Middle frontal gyrus (tissue), 1 donor: ENCODE measurements around the gene NRCAM.

Experiments
- DNase-seq: peaks from one replicate; pipeline ENCODE4 v3.0.0-alpha.2; 2015; ENCODE audit warnings: low spot score; ENCODE audit errors: extremely low spot score

The NRCAM gene

DNA sequence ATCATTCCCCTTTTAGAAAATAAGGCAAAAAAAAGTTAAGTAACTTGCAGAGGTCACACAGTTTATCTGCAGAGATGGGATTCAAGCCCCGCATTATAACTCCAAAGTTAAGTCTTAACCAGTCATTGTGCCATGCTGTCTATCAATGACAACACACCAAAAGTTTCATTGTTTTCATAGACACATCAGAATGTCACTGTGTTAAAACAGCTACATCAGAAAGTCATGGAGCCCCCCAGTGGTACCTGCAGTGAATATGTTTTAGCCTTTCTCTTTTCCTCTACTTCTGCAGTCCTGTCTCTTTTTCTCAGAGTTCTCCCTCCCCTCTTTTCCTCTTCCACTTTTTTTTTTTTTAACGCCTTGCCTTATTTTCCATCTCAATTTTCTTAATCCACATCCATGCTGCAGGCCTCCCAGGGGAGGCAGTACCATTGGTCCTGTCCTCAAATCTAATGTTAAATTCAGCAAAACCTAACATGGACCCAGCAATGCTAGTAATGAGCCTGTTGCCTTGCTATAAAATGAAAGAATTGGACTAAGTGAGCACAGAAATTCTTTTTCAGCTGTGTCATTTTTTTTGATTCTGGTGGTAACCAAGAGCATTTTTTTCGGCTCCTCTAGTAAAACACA lies 3.8 kb upstream of the NRCAM start:
- no peak for DNase-seq

DNA sequence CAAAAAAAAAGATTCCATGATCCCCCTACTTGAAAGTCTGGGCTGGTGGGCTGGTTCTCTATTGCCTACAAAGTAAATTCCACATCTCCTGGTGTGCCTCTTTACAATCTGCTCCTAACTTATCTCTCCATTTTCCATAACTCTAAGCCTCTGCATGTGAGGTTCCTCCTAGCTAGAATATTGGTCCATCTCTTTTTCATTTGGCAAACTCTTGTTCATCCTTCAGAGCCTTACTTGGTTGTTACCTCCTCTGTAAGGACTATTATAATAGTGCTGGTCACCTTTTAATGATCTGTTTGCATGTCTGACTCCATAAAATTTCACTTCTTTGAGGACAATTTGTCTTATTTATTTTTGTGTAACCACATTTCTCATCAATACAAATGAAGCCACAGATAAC lies 1.6 kb upstream of the NRCAM start:
- DNase-seq, result no peak

DNA sequence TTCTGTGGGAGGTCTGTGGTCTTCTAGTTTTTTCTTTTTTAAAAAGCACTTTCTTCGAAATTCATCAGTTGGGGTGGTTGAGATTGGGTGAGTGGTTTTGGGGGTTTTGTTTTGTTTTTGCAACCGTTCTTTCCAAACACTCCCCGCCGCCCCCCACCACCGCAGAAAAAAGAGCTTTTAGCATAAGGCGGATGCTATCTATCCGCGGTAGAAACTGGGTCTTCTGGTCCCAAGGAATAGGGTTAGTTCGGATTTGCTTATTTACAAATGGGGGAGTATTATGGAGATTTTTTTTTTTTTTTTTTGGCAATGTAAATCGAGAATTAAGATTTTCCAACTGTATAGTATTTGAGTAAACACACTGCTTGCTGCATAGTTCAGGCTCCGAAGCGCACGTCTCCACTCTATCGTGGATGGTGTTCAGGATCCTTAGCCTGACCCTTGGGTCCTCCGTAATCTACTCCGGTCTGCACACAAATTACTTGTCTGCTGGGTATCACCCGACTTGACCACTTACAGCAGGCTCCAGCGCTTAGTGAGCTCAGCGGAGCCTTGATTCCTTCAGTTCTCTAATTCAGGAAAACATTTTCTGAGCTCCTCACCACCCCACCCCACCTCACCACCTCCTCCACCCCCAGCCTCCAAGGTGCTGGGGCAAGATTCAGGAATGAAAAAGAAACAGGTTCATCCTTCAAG lies 757 bp upstream of the NRCAM start:
- DNase-seq, result no peak

DNA sequence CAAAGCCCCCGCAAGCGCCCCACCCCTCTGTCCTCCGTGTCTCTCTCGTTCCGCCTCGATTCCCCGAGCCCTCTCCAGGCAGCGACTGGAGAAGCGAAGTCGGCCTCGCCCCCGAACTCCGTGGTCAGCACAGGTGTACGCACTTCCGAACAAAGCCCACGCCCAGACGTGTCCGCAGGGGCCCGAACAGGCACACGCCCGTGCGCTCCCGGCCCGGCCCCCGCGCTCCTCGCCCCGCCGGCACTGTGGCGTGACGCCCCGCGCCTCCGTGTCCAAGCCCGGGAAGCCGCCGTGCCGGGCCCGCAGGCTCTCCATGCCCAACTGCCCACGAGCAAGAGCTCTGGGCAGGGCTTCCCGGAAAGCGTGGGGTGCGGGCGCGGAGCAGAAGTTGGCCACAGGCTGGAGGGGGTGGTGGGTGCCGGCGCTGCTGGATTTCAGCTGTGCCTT lies 662 bp downstream of the NRCAM start:
- no peak for DNase-seq

DNA sequence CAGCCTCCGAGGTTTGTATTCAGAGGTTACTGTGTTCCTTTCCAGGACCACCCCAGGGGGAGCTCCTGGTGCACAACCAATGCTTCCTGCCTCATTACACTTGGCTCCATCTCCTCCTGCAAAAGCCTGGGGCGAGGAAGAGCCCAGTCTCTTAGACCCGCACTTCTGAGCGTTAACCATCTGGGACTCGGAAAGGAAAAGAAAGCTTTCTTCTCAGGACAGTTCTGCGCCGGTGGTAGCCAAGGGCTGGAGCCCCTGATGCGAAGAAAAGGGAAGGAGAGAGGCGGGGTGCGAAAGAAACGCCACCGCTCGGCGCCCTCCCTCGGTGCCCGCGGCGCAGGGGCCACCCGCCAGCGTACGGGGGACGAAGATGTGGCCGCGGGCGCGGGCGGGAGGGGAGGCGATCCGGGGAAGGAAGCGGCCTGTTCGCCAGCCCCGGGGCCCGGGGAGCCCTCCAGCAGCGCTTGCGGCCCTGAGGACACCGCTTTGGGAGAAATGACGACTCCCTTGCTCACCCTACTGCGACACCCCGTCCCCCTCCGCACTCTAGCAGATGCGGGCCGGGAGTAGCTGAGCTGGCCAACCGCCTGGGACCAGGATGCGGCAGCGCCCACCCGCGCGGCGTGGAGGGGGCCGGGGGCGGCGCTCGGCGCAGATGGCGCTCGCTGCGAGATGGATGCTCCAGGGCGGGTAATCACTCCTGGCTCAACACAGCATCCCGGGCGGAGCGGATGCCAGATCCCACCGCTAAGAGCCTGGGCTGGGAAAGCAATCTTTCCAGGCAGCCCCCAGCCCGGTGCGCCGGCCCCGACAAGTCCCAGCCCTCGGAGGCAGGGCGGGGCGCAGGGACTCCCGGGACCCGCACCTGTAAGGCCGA lies 1.3 kb downstream of the NRCAM start:
- DNase-seq, result peak; percentile 28

DNA sequence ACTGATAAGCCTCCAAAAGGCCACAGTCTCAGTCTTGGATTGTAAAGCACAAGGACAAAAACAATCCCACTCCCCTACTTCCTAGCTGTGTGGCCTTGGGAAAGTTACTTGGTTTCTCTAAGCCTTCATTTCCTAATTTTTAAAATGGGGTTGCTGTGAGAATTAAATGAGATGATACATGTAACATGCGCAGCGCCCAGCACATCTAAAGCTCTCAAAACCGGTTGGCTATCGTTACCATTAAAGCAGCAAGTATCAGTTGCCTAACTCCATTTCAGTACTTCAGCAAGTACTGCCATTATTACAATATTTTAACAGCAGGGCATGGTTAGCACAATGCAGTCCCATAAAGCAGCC lies 1.9 kb downstream of the NRCAM start:
- DNase-seq, result no peak

DNA sequence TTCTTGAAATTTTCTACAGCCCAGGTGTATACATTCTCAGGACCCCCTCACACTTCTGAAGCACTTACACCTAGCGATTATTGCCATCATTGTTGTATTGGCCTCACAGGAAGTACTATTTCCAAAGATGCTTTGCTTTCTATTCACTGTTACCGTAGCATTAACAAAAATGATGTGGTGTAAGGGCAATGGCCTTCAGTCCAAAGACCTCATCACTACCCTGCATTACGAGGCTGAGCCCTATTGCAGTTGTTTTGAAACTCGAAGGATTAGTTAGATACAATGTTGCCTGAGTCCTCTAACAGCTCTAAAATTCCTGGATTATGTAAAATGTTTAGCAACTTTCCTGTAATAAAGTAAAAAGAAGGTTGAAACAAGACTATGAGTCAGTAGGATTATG lies 2.9 kb downstream of the NRCAM start:
- DNase-seq, result no peak

DNA sequence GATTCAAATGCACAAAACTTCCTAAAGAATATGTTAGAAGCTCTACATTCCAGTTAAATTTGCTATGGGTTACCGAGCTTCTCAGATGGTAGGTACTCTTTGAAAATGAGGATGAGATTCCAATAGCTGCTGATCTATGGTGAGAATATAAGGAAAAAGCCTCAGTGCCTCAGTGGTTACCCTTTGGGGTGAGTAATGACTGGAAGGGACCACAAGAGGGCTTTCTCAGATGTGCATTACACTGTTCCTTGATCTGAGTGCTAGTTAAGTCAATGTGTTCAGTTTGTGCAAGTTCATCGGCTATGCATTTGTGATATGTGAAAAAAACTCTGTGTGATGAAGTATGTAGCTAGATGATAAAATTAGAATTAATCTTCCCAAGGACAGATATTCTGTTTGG lies 3.5 kb downstream of the NRCAM start:
- no peak for DNase-seq

DNA sequence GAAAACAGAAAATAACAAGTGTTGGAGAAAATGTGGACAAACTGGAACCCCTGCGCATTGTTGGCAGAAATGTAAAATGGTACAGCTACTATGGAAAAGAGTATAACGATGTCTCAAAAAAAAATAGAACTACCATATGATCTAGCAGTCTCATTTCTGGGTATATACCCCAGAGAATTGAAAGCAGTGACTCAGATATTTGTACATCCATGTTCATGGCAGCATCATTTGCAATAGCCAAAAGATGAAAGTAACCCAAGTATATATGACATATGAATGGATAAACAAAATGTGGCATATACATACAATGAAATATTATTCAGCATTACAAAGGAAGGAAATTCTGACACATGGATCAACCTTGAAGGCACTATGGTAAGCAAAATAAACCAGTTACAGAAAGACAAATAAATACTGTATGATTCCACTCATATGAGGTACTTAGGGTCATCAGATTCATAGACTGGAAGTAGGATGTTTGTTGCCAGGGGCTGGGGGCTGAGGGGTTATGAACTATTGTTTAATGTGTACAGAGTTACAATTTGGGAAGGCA lies 4.9 kb downstream of the NRCAM start:
- no peak for DNase-seq

DNA sequence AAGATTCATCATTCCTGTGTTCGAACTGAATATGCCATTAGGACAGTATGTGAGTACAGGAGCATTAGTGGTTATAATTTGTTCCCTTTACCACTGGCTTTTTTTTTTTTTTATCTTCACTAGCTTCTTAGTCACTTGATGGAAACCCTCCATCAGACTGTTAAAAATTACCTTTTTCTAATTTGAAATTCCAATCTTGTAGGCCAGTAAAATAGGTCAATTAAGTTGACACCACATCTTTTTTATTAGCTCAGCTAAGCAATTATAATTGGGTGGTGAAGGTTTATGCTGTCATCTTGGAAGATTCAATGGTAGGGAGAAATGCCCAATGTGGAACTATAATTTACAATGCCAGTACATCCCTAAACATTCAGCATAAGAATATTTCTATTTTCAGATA lies 6.1 kb downstream of the NRCAM start:
- DNase-seq, result no peak

DNA sequence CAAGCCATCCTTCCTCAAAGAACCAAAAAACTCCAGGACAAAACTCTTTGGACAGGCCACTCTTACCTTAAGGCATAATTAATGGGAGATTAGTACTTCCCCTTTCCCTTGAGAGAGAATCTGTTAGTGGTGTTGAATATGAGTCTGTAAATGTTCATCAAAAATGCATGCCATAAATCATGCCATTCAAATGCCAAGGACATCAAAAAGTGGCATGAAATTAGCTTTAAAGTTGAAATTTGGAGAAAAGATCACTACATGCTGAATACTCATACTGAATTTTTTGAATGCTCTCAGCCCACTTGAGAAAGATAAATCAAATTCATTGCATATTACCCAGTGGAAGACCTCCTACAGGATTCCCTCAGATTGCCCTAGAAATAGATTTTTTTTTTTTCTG lies 6.7 kb downstream of the NRCAM start:
- no peak for DNase-seq

DNA sequence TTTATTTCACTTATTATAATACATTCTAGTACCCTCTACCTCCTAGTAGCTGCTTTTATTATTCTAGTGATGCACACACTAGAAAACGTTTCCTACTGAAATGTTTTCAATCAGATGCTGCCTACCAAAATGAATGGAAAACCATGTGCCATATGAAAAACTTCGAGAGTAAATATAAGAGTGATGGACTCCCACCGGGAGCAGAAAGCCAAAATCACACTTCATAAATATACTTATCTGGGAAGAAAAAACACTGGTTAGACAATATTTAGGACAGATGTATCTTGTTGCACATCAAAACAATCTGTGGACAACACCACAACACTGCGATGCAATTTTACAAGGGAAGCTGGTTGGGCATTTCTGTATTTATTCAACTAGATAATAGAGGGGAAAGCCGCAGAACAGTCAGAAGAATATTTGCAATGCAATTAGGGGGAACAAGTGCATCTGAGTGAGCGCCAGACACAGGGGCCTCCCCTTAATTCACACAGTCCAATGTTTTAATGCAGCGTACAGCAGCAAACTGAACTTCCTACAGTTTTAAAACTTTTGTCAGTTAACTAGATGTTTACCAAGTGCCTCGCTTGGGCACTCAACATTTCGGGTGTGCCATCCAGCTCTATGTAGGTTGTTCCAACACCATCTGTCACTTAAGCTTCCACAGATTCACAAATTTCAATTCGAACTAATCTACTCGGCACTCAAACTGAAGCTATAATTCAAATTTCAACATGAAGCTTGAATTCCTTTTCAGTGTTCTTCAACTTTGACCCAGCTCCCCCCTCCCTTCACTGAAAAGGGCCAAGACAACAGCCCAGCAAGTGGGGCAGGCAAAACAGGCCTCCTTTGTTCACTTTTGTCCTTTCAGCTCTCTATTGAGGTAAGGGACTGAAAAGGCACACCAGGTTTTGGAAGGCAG lies 7.4 kb downstream of the NRCAM start:
- no peak for DNase-seq

DNA sequence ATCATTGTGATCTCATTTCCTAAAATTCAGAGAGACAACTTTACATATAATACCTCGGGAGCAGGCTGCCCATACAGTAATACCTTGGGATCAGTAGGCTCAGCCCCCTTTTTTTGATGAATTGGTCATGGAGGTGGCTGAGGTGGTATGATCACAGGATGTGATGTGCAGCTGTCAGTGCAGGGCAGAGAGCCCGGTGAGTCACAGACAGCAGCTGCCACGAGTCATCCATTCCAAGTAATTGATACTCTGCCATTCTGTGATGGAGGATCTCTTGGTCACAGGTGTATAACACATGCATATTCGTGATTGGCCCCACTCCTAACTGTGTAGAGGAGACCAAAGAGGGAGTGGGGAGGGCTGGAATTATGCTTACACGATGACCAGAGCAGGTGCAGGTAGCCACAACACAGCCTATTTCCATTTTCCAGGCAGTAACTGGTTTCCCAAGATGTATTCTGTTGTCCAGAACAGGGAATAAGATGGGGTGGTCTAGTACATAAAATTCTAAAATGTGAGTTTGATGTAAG lies 14.1 kb downstream of the NRCAM start:
- DNase-seq, result no peak

DNA sequence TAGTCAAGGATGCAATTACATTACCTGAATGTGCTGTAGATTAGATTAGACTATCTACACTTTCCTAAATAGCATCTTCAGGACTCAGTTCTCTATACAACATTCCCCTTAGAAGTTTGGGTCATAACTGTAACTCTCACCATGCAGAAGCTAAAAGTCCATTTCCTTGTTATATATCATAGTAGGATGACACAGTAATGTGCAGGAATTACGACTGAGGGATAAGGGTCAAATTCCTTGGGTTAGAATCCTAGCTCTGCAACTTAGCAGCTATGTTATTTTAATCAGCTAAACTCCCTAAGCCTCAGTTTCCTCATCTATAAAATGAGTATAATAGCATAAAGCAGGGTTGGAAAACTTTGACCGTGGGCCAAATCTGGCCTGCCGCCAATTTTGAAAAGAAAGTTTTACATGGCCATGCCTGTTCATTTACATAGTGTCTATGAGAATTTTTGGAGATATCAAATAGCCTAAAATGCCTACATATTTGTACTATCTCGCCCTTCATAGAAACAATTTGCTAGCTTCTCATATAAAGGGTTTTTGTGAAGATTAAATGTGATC lies 14.8 kb downstream of the NRCAM start:
- no peak for DNase-seq

DNA sequence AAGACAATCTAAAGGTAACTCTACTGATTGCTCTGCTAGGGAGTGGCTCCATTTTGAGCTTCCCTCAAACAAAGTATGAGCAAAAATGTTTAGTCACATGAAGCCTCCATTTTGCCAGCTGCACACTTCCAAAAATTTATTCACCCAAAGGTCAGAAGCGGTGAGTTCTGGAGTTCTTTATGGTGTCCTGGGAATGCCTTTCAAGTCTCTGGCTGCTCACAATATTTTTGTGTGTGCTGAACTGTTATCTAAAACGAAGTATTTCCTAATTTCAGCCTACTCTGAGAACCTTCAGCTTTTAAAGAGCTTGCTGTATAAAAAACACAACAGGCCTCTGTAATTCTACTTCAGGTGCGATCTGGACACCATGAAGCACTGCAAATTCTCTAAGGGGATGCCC lies 15.6 kb downstream of the NRCAM start:
- no peak for DNase-seq

DNA sequence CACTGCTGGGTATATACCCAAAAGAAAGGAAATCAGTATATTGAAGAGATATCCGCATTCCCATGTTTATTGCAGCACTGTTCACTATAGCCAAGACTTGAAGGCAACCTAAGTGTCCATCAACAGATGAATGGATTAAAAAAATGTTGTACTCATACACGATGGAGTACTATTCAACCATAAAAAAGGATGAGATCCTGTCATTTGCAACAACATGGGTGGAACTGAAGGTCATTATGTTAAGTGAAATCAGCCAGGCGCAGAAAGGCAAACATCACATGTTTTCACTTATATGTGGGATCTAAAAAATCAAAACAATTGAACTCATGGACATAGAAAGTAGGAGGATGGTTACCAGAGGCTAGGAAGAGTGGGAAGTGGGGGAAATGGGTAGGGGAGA lies 19.3 kb downstream of the NRCAM start:
- no peak for DNase-seq

DNA sequence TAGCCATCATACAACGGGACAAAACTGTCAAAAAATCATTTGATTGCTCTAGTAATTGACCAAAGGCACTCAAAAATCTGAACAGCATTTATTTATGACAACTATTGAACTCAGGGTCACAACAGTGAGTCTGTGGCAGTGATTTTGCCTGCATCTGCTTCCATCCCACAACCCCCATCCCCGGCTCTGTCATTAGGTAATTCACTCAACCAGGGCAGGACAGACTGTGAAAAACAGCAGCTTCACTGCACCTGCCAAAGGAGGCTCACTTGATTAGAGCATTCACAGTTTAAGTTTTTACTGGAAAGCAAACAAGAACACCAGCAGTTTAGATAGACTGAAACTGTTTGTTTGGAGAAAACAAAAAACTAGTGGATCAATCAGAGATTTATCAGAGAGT lies 22.2 kb downstream of the NRCAM start:
- no peak for DNase-seq

DNA sequence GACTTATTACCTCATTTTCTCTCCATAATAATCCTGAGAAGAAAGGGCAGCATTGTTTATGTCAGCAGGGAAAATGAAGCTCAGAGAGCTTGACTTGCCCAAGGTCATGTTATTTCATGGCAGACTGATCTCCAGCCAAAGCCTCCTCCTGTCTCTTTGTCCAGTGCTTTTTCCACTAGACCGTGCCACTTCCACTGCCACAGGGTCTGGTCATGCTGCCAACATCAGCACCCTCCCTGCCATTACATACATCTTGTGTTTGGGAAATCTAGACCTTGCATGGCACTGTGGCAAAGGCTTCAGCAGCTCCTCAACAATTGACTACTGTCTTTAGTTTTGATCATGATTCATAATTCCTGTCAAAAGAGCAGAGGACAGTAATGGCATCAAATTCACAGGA lies 25.1 kb downstream of the NRCAM start:
- no peak for DNase-seq

DNA sequence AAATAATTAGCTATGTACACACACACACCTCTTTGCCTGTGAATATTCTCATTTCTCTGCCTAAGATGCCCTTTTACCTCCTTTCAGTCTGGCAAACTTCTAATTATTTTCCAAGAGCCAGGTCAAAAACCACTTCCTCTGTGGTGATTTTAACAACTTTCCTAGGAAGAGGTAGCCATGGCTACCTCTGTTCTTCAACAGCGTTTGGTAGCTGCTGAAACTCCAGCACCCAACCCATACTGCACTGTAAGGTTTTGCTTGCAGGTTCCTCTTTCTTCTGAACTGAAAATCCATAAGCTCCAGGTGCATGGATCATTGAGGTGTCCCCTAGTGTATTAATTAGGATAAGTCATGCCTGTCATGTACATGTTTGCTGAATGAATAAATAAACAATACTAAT lies 25.6 kb downstream of the NRCAM start:
- DNase-seq, result no peak

DNA sequence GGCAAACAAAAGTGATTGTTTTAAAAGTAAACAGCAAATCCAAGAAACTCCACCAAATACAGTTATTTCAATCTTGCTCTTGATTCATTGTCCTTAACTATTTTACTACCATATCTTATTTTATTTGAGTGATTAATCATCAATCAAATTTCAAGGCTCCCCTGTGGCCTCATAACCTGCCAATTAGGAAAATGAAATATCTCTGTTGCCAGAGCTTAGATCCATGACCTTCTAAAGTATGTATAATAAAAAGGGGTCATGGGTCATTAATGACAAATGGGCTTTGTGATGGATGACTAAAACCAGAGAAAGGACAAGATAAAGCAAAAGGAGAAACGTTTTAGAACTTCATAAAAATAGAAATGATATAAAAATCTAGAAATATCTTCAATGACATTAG lies 28.5 kb downstream of the NRCAM start:
- DNase-seq, result no peak
